Heart left ventricle (tissue), 16 donors: ENCODE results near the gene IL22. TPM values are rescaled to one million over a fixed set of nuclear protein-coding genes. Genes with fewer than 3 reads are reported as not detected.

Experiments used
- ATAC-seq, 4 donors: fragments of 200-7000 bp; cut with Tn5 transposase; one replicate each; pipeline ENCODE4 v1.9.1; 2020 to 2022; ENCODE audit warnings: moderate library complexity in 4 of 4, mild to moderate bottlenecking in 3 of 4, moderate number of reproducible peaks in 1 of 4
- DNase-seq, 5 donors: peaks; one replicate each; pipeline ENCODE4 v3.0.0-alpha.2; 2020
- H3K27ac ChIP-seq, 12 donors: fragments of 200-600 bp; sonication (generic) in 4 of 12; one replicate each; pipeline versions ENCODE4 v1.5.0 to v1.8.0; 2016 to 2022; ENCODE audit warnings: mild to moderate bottlenecking in 2 of 12
- H3K27me3 ChIP-seq, 9 donors: fragments of 200-600 bp; sonication (generic) in 2 of 9; one replicate each; pipeline versions ENCODE4 v1.5.1 to v1.8.0; 2016 to 2022; ENCODE audit warnings: mild to moderate bottlenecking in 3 of 9
- H3K36me3 ChIP-seq, 9 donors: fragments of 200-600 bp; sonication (generic) in 2 of 9; one replicate each; pipeline versions ENCODE4 v1.5.0 to v1.8.0; 2018 to 2022; ENCODE audit warnings: mild to moderate bottlenecking in 2 of 9
- H3K4me1 ChIP-seq, 12 donors: fragments of 200-600 bp; sonication (generic) in 4 of 12; one replicate each; pipeline versions ENCODE4 v1.5.0 to v1.8.0; 2016 to 2022; ENCODE audit warnings: mild to moderate bottlenecking in 3 of 12
- H3K4me3 ChIP-seq, 12 donors: fragments of 200-600 bp; sonication (generic) in 4 of 12; one replicate each; pipeline versions ENCODE4 v1.5.0 to v1.8.0; 2017 to 2022; ENCODE audit warnings: mild to moderate bottlenecking in 9 of 12, moderate library complexity in 4 of 12
- H3K9me3 ChIP-seq, 12 donors: fragments of 200-600 bp; sonication (generic) in 4 of 12; one replicate each; pipeline versions ENCODE4 v1.5.0 to v1.8.0; 2016 to 2022; ENCODE audit warnings: mild to moderate bottlenecking in 1 of 12
- POLR2A ChIP-seq, 2 donors: fragments of 450-650 bp; IDR thresholded peaks; one replicate each; pipeline ENCODE4 v1.6.1; 2017; ENCODE audit warnings: antibody characterized with exemption in 2 of 2, mild to moderate bottlenecking in 2 of 2, moderate library complexity in 2 of 2
- WGBS, 4 donors: extraction: QIAGEN DNeasy Blood & Tissue Kit in 2 of 4; methylation state at CpG; one replicate each; pipeline versions ENCODE4 v1.1.5 to v1.1.7; 2013 to 2018; 5-methylcytosine and 5-hydroxymethylcytosine counted together
- intact Hi-C, 10 donors: fragments of 100-400 bp; cut with DNase I; formaldehyde crosslinking; loops; one replicate each; pipeline versions ENCODE4 v1.11.1 to v1.14.2; 2022
- polyA plus RNA-seq, 2 donors: library from polyadenylated mRNA; stranded (reverse); fragments of 200-250 nt; gene quantifications; one replicate each; pipeline ENCODE4 v1.2.3, GENCODE V29; 2013
- total RNA-seq, 9 donors: library from RNA; depleted of rRNA in 2 of 9; stranded (reverse); fragments of >200 nt in 2 of 9; fragmentation: NEBNext Ultra II Directional in 3 of 9; extraction: Animal tissue kit (Norgen Biotek cat#: 25700) in 3 of 9; gene quantifications; one replicate each; pipeline versions ENCODE4 v1.1.0 to v1.2.4, GENCODE V29; 2016 to 2023
- TF ChIP-seq, protein P1 (sequence below), 12 donors: fragments of 200-600 bp; sonication (generic) in 4 of 12; IDR thresholded peaks; one replicate each; pipeline versions ENCODE4 v1.5.0 to v1.8.0; 2018 to 2022; ENCODE audit warnings: antibody characterized with exemption in 12 of 12, mild to moderate bottlenecking in 5 of 12
- donor health status: ischemic (EF 13 %, LVEDD 7.1; RV severe dilation, severe dysfunction).
- donor health status: healthy with polysubstance abuse.
- donor health status: DM: no; HTN: yes; CAD: no.
- donor health status: DM: no; HTN: no; CAD: no.
- donor health status: ischemic (EF 25% LVEDD 6.9; RV normal size, moderate dysfunction).
- donor health status: ischemic (EF 25% LVEDD 5.7; RV mildly dilated, moderate dysfunction).
- donor health status: healthy.
- donor health status: DM: yes; HTN: yes; CAD: no.
- donor health status: ischemic (EF 35%, LVEDD 5.7; RV mildly dilated, moderate dysfunction).
- donor health status: nonischemic (EF 11% LVEDD 7.7; RV severe dilation, severe dysfunction).
- donor health status: DM: yes; HTN: yes; CAD: no.
- donor health status: PGD.
- donor health status: ischemic (EF 29% LVEDD 5.4; RV normal size, mild dysfunction).
- donor health status: nonischemic (EF 23%, LVEDD 6.1; RV moderate dilation, normal function).

Gene IL22
- total and polyA plus RNA-seq, 11 donors: not detected

DNA sequence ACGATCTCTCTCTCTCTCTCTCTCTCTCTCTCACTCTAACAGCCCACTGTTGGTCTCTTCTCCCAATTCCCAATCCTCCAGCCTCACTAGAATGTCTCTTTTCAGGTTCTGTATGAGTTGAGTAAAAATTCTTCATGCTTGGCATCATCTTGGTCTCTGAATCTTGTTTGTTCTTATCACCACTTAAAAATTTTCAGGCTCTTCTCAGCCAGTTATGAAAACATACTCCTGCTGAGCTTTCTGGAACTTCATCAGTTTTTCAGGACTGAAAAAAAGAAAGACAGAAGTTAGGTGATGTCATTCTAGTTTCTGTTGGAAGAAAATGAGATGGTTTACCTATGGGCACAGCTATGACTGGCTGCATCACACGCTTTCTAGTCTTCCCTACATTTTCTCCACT, 11.5 kb upstream of the IL22 start:
- Histone ChIP-seq H3K36me3 (no peaks in the 10 kb centered on the region), H3K4me3 (no peak overlapping the region), H3K27ac (no peak overlapping the region), H3K27me3 (no peaks in the 10 kb centered on the region), H3K9me3 (no peaks in the 10 kb centered on the region), H3K4me1 (no peaks in the 10 kb centered on the region)
- 80 to 89% (median 86%) methylated on average over 2 of the region's 2 CpGs for WGBS, 4 donors
- intact Hi-C loops: no loop called here
- ATAC-seq (no peak), DNase-seq (no peak)
- TF ChIP-seq POLR2A (IDR thresholded peaks at IDR 0.05): no peak
- TF ChIP-seq, protein P1, sequence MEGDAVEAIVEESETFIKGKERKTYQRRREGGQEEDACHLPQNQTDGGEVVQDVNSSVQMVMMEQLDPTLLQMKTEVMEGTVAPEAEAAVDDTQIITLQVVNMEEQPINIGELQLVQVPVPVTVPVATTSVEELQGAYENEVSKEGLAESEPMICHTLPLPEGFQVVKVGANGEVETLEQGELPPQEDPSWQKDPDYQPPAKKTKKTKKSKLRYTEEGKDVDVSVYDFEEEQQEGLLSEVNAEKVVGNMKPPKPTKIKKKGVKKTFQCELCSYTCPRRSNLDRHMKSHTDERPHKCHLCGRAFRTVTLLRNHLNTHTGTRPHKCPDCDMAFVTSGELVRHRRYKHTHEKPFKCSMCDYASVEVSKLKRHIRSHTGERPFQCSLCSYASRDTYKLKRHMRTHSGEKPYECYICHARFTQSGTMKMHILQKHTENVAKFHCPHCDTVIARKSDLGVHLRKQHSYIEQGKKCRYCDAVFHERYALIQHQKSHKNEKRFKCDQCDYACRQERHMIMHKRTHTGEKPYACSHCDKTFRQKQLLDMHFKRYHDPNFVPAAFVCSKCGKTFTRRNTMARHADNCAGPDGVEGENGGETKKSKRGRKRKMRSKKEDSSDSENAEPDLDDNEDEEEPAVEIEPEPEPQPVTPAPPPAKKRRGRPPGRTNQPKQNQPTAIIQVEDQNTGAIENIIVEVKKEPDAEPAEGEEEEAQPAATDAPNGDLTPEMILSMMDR (IDR thresholded peaks at IDR 0.05): no peak

- Histone ChIP-seq H3K27ac (no peak overlapping the region), H3K36me3 (no peaks in the 10 kb centered on the region), H3K9me3 (no peaks in the 10 kb centered on the region), H3K4me3 (no peak overlapping the region), H3K4me1 (no peaks in the 10 kb centered on the region), H3K27me3 (no peaks in the 10 kb centered on the region)
- 86 to 93% (median 89%) methylated on average over 7 of the region's 7 CpGs for WGBS, 4 donors
- DNase-seq: no peak
- TF ChIP-seq, protein P1 (IDR thresholded peaks at IDR 0.05): no peak
- TF ChIP-seq POLR2A (IDR thresholded peaks at IDR 0.05): no peak
- intact Hi-C loops: no loop called here
- ATAC-seq: no peak
Observed at GRCh38 chr12:68264158-68264855, 10.9 kb upstream of the IL22 start.

- DNase-seq (no peak), ATAC-seq (no peak)
- no peak overlapping the region for H3K27ac ChIP-seq
- H3K27me3 ChIP-seq: no peaks in the 10 kb centered on the region
- TF ChIP-seq POLR2A (IDR thresholded peaks at IDR 0.05): no peak
- TF ChIP-seq, protein P1 (IDR thresholded peaks at IDR 0.05): no peak
- H3K9me3 ChIP-seq: no peaks in the 10 kb centered on the region
- no peaks in the 10 kb centered on the region for H3K4me1 ChIP-seq
- H3K36me3 ChIP-seq: no peaks in the 10 kb centered on the region
- intact Hi-C loops: no loop called here
- H3K4me3 ChIP-seq: no peak overlapping the region
- WGBS, 4 donors: 78 to 87% (median 80%) methylated on average over 1 of the region's 1 CpG
Observed at GRCh38 chr12:68263366-68263765, 10.0 kb upstream of the IL22 start.

- ATAC-seq: no peak
- no peak for DNase-seq
- no peak overlapping the region for H3K27ac ChIP-seq
- H3K4me3 ChIP-seq: no peak overlapping the region
- no peaks in the 10 kb centered on the region for H3K27me3 ChIP-seq
- no peaks in the 10 kb centered on the region for H3K4me1 ChIP-seq
- intact Hi-C loops: no loop called here
- H3K9me3 ChIP-seq: no peaks in the 10 kb centered on the region
- no peaks in the 10 kb centered on the region for H3K36me3 ChIP-seq
- TF ChIP-seq POLR2A (IDR thresholded peaks at IDR 0.05): no peak
- TF ChIP-seq, protein P1 (IDR thresholded peaks at IDR 0.05): no peak
Observed at GRCh38 chr12:68261896-68262295, 8.5 kb upstream of the IL22 start.
